RPMI8226 (cell line): ENCODE measurements around the gene STK38L.

ENCODE experiments used
- DNase-seq: peaks from one replicate; pipeline ENCODE4 v3.0.0-alpha.2; 2015

The STK38L gene

DNA sequence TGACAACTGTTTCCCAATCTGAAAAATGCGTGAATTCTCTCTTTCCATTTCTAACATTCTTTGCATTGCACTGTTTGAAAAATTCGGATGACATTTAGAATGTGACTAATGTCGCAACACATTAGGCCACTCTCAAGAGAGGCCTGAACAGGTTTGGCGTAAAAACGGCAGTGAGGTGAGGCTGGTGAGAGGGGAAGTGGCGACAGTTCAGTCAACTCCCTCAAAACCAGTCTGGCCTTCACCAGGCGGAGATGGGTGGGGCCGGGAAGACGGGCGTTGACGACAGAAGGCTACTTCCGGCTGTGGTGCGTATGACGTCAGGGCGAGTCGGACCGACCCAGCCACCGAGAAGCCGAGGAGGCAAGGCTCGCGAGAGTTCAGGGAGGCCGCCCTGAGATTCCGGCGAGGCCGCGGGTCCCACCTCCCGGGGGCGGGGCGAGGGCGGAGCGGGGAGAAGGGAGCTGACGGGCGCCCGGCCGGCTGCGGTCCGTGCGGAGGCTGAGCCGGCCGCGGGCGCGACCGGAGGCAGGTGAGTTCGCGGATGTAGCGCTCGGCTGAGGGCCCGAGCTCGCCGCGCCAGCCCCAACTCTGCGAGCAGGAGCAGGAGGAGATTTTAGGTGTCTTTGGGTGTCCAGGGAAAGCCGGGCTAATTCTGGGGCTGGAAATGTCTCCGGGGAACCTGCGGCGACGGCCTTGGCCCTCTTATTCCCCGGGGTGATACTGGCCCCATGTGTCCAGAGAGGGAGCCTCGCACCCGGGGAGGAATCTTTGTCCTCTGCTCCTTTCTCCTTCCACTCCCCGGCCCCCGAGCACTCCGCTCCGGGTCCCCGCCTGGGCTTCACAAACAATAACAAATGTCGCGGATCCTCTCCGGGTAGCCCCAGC is at the start of gene STK38L:
STK38L (plus strand) TSS at position 483 of the 885 bp plus-strand sequence. CDS start 53,435 bp downstream, outside the sequence.
- peak; percentile 94 for DNase-seq

GRCh38 chr12:27194644-27195043 is 49.4 kb upstream of the STK38L start:
- no peak for DNase-seq

DNA sequence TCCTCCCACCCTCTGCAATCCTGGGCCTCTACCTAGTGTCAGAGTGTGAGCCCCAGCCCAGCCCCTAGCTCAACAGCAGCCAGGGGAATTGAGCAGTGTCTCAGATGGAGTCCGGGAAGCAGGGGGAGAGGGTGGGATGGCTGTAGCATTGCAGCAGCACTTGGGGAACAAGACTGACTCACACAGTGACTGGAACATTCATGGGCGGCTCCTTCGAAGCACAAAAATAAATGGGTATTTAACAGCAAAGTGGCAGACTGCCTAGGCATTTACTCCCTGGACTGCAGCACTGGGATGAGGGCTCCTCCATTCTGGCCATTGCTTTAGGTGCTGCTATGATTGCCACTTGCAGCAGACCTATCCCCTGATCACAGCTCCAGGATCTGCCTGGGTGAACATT is 46.0 kb upstream of the STK38L start:
- DNase-seq: no peak

- no peak for DNase-seq
Measured at GRCh38 chr12:27199638-27200300, 44.3 kb upstream of the STK38L start.

DNA sequence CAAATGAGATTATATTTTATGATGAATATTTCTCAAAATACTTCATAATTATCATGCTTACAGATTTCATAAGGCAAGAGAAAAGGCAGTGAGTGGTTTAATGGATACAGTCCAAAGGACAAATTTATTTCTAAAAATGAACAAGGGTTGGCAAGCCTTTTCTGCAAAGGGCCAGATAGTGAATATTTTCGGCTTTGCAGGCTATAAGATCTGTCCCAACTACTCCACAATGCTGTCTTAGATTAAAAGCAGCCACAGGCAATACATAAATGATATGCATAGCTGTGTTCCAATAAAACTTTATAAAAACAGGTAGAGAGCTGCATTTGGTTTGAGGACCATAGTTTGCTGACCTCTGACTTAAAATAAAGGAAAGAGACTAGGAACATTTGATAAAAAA is 42.9 kb upstream of the STK38L start:
- DNase-seq: no peak

- no peak for DNase-seq
Measured at GRCh38 chr12:27206801-27207502, 37.1 kb upstream of the STK38L start.

DNA sequence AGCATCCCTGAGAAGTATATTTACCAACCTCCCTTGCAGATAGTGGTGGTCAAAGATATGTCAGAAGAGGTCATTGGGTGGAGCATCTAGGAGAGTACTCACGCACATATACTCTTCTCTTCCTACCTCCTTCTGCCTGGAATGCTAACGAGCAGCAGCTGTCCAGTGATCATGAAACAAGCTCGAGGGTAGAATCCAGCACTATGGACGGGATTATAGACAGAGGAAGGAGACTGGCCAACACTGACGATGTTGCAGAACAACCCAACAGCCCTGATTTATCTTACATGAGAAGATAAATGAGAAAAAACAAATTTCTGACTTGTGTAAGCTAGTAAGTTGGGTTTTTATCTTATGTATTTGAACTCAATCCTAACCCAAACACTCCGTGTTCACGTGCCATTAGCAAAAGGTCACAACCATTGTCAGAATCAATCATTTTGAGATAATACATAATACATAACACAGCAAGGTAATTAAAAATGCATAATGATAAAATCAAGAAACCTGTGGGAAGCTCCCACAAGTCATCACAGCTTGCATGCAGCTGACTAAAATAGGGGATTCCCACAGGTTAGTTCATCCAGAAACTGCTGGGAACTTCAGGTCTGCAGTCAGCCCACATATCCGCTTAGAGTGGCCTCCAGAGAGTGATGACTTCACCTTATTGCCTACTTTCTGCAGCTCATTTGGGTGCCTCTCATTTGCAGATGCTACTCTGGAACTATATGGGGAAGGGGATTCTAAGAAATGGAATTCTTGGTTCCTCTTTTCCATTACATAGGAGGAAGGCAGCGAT is 36.3 kb upstream of the STK38L start:
- DNase-seq: no peak

DNA sequence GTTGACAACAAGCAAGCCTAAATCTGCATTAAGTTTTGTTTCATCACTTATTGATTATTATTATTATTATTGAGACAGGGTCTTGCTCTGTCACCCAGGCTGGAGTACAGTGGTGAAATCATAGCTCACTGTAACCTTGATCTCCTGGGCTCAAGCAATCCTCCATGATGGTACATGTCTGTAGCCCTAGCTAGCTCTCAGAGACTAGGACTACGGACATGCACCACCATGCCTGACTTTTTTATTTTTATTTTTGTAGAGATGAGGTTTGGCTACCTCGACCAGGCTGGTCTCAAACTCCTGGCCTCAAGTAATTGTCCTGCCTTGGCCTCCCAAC is 35.7 kb upstream of the STK38L start:
- DNase-seq: no peak

GRCh38 chr12:27209257-27209910 is 34.7 kb upstream of the STK38L start:
- no peak for DNase-seq

GRCh38 chr12:27210187-27210586 is 33.9 kb upstream of the STK38L start:
- no peak for DNase-seq

- DNase-seq: no peak
Measured at GRCh38 chr12:27212861-27213260, 31.2 kb upstream of the STK38L start.

GRCh38 chr12:27213304-27213703 is 30.8 kb upstream of the STK38L start:
- no peak for DNase-seq

GRCh38 chr12:27213830-27214787 is 30.0 kb upstream of the STK38L start:
- DNase-seq: no peak

- no peak for DNase-seq
Measured at GRCh38 chr12:27217590-27217989, 26.5 kb upstream of the STK38L start.

DNA sequence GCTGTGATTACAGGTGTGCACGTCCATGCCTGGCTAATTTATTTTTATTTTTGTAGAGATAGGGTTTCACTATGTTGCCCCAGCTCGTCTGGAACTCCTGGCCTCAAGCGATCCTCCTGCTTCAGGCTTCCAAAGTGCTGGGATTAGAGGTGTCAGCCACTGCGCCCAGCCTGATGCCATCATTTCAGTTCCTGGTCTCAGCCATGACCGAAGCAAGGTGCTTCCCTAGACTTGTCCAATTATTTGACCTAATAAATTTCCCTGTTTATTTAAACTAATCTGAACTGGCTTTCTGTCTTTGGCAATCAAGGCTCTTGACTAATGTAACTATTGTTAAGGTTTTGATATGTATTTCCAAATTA is 24.4 kb upstream of the STK38L start:
- DNase-seq: no peak

GRCh38 chr12:27220055-27220987 is 23.8 kb upstream of the STK38L start:
- no peak for DNase-seq

- DNase-seq: no peak
Measured at GRCh38 chr12:27220988-27221345, 23.1 kb upstream of the STK38L start.

- peak; percentile 73 for DNase-seq
Measured at GRCh38 chr12:27221625-27222387, 22.3 kb upstream of the STK38L start.

DNA sequence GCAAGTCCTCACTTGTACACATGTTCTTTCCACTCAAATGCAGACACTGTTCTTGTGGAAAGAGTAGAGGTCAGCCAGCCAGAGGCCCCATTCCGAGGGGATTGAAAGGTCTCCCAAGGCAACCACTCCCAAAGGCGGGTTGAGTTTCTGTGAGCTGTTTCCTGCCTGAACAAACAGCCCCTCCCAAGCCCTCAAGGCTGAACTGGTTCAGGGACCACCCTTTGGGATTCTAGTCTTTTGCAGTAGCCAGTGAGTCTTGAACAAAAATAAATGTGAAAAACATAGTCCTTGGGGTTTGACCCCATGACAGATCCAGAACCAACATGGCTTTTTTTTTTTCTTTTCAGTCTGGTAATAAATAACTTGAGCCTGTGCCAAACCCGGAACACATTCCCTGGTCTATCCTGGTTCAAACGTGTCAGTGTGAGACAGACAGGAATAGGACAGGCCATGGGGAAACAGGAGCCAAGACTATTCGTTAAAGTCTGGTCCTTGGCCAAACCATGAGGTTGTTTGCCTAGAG is 17.6 kb upstream of the STK38L start:
- no peak for DNase-seq
